ENCODE results near the gene ZNRF1.

DNA sequence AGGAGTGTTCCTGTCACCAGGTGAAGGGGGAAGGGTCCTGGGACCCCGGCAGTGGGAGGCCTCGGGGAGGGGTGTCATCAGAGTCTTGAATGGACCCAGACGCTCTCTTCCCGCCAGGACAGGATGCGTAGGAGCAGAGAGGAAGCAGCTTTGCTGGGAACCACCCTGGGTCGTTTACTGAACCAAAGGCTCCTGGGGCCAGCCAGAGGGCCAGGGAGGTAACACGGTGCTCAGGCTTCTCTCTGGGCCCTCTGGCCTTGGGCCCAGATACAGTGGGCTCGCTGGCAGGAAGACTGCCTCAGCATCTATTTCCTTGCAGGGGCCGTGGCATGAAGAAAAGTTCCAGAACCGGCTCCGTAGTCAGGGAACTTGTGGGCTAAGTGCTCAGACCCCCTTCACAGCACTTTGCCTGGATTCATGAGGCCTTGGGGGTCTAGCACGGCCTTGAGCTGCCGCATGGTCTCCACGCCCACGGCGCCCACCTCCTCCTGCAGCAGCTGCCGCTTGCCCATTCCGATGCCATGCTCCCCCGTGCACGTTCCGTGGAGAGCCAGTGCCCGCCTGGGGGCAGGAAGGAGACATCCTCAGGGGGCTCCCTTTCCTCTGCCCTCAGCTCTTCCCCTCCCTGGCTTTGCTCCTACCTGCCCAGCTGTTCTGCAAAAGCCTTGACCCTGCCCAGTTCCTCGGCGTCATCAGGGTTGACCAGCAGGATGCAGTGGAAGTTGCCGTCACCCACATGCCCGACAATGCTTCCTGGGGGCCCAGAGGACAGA, 113.3 kb downstream of the ZNRF1 start:
- TF ChIP-seq, protein P1, sequence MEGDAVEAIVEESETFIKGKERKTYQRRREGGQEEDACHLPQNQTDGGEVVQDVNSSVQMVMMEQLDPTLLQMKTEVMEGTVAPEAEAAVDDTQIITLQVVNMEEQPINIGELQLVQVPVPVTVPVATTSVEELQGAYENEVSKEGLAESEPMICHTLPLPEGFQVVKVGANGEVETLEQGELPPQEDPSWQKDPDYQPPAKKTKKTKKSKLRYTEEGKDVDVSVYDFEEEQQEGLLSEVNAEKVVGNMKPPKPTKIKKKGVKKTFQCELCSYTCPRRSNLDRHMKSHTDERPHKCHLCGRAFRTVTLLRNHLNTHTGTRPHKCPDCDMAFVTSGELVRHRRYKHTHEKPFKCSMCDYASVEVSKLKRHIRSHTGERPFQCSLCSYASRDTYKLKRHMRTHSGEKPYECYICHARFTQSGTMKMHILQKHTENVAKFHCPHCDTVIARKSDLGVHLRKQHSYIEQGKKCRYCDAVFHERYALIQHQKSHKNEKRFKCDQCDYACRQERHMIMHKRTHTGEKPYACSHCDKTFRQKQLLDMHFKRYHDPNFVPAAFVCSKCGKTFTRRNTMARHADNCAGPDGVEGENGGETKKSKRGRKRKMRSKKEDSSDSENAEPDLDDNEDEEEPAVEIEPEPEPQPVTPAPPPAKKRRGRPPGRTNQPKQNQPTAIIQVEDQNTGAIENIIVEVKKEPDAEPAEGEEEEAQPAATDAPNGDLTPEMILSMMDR (IDR thresholded peaks at IDR 0.05), result no peak
- TF ChIP-seq POLR2A (IDR thresholded peaks at IDR 0.05), result no peak

Measured in breast epithelium (tissue), 3 donors.